GM18505 (cell line): ENCODE results near the gene KIAA0513.
"Not testable (repeated sequence)": the region's sequence is repeated elsewhere in the genome, so short reads cannot be mapped to it uniquely, and the experiment has no call there.

Experiments
- ATAC-seq: cut with Tn5 transposase; IDR thresholded peaks from one replicate; pipeline ENCODE4 v1.9.1; 2021; ENCODE audit not compliant: unreplicated experiment
- POLR2A ChIP-seq: IDR thresholded peaks from 4 replicates; pipeline ENCODE4 v1.6.1; 2011; ENCODE audit warnings: borderline replicate concordance; ENCODE audit not compliant: insufficient read depth, insufficient read length; ENCODE audit errors: extremely low read depth

KIAA0513 gene

GRCh38 chr16:85027958-85028684 lies 526 bp downstream of the KIAA0513 start:
- peak; percentile 19 for ATAC-seq
- no peak for TF ChIP-seq POLR2A

DNA sequence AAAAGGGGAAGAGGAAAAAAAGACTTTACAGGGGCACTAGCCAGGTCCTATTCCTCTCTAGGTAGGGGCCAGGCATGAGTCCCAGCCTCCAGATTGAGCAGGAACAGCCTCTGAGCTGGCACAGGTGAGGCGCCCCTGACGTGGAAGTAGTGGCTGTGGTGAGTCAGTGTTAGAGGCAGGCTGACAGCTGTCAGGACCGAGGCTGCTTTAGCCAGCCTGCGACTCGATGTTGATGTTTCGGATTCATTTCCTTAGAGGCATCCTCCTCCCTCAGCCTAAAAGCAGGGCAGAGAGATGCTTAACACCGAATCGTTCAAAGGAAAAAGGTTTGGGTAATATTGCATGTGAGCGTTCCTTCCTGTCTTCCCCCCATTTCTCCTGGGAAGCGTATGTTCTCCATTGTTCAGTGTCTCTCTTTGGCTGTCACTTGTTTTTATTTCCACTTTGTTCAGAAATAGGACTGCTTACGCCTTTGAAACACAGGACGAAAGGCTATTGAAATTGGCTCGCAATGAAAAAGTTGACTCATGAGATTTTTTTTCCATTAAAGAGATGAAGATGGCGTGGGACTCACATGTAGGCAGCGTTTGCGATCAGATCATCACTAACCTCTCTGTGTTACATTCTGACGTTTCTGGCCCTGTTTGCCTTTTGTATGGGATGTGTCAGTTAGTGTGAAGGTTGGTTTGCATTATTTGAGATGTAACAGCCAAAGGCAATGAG lies 1.3 kb downstream of the KIAA0513 start:
- no peak for ATAC-seq
- TF ChIP-seq POLR2A, result no peak

DNA sequence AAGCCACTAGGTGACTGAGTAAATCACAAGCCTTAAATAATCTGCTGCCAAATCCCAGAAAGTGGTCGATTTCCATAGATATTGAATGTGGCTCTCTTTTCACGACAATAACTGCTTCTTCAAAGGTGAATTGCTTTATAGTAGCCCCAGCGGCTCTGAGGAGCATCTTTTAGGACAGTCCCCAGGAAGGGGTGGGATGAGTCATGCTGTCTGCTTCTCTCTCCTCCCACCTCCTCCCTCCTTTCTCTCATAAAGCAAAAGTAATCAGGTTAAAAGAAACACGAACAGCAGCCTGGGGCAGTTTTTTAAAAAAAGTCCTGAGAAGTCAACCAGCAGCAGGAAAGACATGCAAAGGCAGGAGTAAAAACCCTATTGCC lies 1.8 kb downstream of the KIAA0513 start:
- no peak for ATAC-seq
- TF ChIP-seq POLR2A, result no peak

GRCh38 chr16:85029981-85030401 lies 2.4 kb downstream of the KIAA0513 start:
- no peak for TF ChIP-seq POLR2A
- ATAC-seq, result no peak

DNA sequence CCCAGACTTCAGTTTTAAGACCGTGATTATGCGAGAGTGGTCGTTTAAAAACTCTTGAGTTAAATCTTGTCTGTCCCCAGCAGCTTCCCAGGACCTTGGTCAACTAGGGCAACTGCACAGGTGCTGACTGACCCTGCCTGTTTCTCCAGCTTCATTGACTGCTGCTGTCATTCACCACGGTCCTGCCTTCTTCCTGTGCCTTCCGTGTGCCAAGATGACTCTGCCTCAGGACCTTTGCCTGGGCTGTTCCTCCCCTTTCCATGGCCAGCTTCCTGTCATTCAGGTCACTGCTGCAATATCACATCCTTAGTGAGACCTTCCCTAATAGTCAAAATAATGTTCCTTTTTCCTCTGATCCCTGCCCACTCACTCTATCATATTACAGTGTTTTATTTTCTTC lies 3.9 kb downstream of the KIAA0513 start:
- ATAC-seq, result no peak
- TF ChIP-seq POLR2A, result no peak

DNA sequence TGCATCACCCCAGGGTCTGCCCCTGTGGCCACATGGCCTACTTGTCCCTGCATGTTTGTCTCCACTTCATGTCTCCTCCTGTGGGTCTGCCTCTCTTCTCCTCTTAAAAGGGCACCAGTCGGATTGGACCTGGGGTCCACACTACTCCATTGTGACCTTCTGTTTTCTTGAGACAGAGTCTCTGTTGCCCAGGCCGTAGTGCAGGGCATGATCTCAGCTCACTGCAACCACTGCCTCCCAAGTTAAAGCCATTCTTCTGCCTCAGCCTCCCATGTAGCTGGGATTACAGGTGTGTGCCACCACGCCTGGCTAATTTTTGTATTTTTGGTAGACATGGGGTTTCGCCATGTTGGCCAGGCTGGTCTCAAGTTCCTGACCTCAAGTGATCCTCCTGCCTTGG lies 4.6 kb downstream of the KIAA0513 start:
- ATAC-seq, result not testable (repeated sequence)

GRCh38 chr16:85033171-85033570 lies 5.6 kb downstream of the KIAA0513 start:
- ATAC-seq, result no peak

DNA sequence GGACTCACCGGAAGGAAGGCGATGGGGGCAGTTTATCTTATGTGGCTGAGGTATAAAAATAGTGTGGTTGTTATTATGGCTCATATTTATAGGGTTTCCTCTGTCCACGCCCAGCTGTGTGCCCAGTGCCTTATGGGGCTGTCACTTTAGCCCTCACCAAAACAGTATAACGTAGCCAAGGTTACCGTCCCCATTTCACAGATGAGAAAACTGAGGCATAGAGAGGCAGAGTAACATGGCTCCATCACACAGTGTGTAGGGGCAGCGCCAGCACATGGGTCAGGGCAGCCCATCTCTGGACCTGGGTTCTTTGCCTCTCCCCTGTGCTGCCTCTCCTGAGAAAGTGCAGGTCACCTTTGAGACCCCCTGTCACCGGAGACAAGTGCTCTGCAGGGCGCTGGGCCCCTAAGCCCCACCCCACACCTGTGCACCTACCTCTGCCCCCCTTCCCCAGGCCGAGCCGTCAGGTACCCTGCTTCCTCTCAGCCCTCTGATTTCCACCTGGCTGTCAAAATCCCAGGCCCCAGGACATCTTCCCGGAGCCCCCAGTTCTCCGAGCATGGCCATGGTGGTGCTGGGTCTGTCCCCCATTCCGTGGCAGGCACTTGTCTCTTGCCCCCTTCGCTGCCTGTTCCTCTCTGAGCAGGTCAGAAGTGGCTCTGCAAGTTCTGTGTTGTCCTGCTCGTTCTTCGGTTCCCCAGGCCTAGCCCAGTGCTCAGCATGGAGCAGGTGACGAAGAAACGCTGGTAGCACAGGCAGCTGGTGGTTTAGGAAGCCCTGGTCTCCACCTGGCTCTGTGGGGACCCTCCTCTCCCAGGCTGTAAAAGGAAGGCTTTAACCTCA lies 7.2 kb downstream of the KIAA0513 start:
- TF ChIP-seq POLR2A, result no peak
- ATAC-seq, result no peak

More at GRCh38 chr16:85033171-85033570, 5.6 kb downstream of the KIAA0513 start:
- TF ChIP-seq POLR2A, result no peak

GRCh38 chr16:85036236-85037049 lies 8.8 kb downstream of the KIAA0513 start:
- no peak for TF ChIP-seq POLR2A
- ATAC-seq, result no peak

DNA sequence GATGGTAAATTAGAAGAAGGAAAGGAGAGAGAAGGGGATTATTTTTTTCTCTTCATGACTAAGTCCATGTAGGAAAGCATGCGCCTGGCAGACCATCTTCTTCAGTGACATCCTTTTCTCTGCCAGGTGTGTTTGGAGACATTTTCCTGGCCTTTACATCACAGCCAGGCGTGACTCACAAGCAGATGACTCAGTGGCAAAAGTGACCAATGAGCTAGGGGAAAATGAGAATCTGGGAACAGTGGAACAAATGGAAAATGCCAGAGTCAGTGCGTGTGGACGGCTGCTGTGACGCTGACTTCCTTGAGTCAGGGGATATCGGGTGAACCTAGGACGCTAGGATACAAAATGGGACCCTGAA lies 9.4 kb downstream of the KIAA0513 start:
- no peak for TF ChIP-seq POLR2A
- ATAC-seq, result no peak

GRCh38 chr16:85037721-85038120 lies 10.1 kb downstream of the KIAA0513 start:
- ATAC-seq, result no peak
- no peak for TF ChIP-seq POLR2A

- TF ChIP-seq POLR2A, result no peak
- ATAC-seq, result no peak
Measured at GRCh38 chr16:85040685-85041084, 13.1 kb downstream of the KIAA0513 start.
